Body of pancreas (tissue), 4 donors: ENCODE results near the gene BTBD18. TPM values are rescaled to one million over a fixed set of nuclear protein-coding genes. Genes with fewer than 3 reads are reported as not detected.

ENCODE experiments used
- ATAC-seq: fragments of 150-250 bp; one replicate; pipeline ENCODE4 v1.9.1; 2016
- DNase-seq, 4 donors: peaks; one replicate each; pipeline ENCODE4 v3.0.0-alpha.2; 2019
- H3K27ac ChIP-seq, 4 donors: fragments of 200-600 bp; sonication (generic); 1 replicate in 3 of 4; 2 replicates in 1 of 4; pipeline versions ENCODE4 v1.5.1 to v1.6.1; 2016 to 2019; ENCODE audit warnings: mild to moderate bottlenecking in 1 of 4, mixed read lengths in 1 of 4, moderate library complexity in 1 of 4
- H3K27me3 ChIP-seq, 2 donors: fragments of 200-600 bp; sonication (generic); one replicate each; pipeline ENCODE4 v1.6.0; 2016; ENCODE audit warnings: mild to moderate bottlenecking in 1 of 2
- H3K36me3 ChIP-seq, 2 donors: fragments of 200-600 bp; sonication (generic); replicated peaks in 1 of 2; 2 replicates each; pipeline ENCODE4 v1.5.1; 2016; ENCODE audit warnings: low read depth in 2 of 2; ENCODE audit not compliant: insufficient read depth in 1 of 2
- H3K4me1 ChIP-seq: fragments of 200-600 bp; sonication (generic); one replicate; pipeline ENCODE4 v1.6.0; 2016
- H3K4me3 ChIP-seq, 2 donors: fragments of 200-600 bp; sonication (generic); 1 replicate in 1 of 2; 2 replicates in 1 of 2; pipeline ENCODE4 v1.5.1; 2016 to 2019
- H3K9me3 ChIP-seq, 3 donors: fragments of 200-600 bp; sonication (generic); 1 replicate in 2 of 3; 2 replicates in 1 of 3; pipeline ENCODE4 v1.5.1; 2016
- POLR2A ChIP-seq, 3 donors: fragments of 450-650 bp; IDR thresholded peaks; one replicate each; pipeline ENCODE4 v1.6.1; 2016; ENCODE audit warnings: antibody characterized with exemption in 3 of 3, mild to moderate bottlenecking in 2 of 3
- WGBS, 2 donors: methylation state at CpG; one replicate each; pipeline ENCODE4 v1.1.5; 2017; 5-methylcytosine and 5-hydroxymethylcytosine counted together
- intact Hi-C: fragments of 100-400 bp; cut with DNase I; formaldehyde crosslinking; loops from one replicate; pipeline ENCODE4 v1.15.1; 2023
- total RNA-seq, 2 donors: library from RNA; depleted of rRNA; stranded (reverse); fragments of >200 nt; gene quantifications; one replicate each; pipeline ENCODE4 v1.1.0, GENCODE V29; 2016
- TF ChIP-seq, protein P1 (sequence below), 7 experiments: fragments of 450-650 bp in 4 of 7; fragments of 200-600 bp in 3 of 7; sonication (generic) in 3 of 7; IDR thresholded peaks; one replicate each; pipeline ENCODE4 v1.5.1; 2016 to 2019; ENCODE audit warnings: antibody characterized with exemption in 7 of 7

BTBD18 gene
- total RNA-seq, 2 donors from 2014 or later: not detected

- no peaks in the 10 kb centered on the region for H3K36me3 ChIP-seq
- DNase-seq (no peak), ATAC-seq (no peak)
- no peaks in the 10 kb centered on the region for H3K9me3 ChIP-seq
- intact Hi-C loops: no loop called here
- peak overlapping the region; percentile 3 to 41 for H3K4me3 ChIP-seq
- 6 to 21% methylated on average over 4 of the region's 4 CpGs for WGBS, 2 donors
- peaks cover 48% of the 10 kb centered on the region for H3K4me1 ChIP-seq
- H3K27ac ChIP-seq: peak overlapping the region in 3 of 4 donors; percentile 95 to 97 (median 96)
- no peaks in the 10 kb centered on the region for H3K27me3 ChIP-seq
- TF ChIP-seq, protein P1, sequence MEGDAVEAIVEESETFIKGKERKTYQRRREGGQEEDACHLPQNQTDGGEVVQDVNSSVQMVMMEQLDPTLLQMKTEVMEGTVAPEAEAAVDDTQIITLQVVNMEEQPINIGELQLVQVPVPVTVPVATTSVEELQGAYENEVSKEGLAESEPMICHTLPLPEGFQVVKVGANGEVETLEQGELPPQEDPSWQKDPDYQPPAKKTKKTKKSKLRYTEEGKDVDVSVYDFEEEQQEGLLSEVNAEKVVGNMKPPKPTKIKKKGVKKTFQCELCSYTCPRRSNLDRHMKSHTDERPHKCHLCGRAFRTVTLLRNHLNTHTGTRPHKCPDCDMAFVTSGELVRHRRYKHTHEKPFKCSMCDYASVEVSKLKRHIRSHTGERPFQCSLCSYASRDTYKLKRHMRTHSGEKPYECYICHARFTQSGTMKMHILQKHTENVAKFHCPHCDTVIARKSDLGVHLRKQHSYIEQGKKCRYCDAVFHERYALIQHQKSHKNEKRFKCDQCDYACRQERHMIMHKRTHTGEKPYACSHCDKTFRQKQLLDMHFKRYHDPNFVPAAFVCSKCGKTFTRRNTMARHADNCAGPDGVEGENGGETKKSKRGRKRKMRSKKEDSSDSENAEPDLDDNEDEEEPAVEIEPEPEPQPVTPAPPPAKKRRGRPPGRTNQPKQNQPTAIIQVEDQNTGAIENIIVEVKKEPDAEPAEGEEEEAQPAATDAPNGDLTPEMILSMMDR (IDR thresholded peaks at IDR 0.05): no peak
- TF ChIP-seq POLR2A (IDR thresholded peaks at IDR 0.05): no peak
These were observed 12.4 kb upstream of the BTBD18 start for GRCh38 chr11:57764021-57764420.

DNA sequence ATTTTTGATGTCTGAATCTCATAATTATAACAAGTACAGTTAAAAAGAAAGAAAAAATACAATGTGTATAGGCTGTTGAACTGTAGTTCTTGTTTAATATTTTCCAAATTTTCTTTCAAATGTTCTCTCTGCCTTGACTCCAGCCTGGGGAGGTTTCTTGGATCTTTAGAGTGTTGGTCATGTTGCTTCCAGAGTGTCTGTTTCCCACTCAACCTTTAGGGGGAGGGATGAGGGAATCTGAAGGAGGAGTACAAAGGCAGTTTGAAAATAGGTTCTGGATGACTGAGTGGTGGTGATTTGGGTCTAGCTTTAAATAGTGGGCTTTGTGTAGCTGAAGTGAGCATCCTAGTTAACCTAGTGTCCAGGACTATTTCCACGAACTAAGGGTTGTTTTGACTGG lies 11.9 kb upstream of the BTBD18 start:
- 0 to 3% methylated on average over 1 of the region's 1 CpG for WGBS, 2 donors
- no peak for DNase-seq
- H3K36me3 ChIP-seq: no peaks in the 10 kb centered on the region
- ATAC-seq: no peak
- peaks cover 45% of the 10 kb centered on the region for H3K4me1 ChIP-seq
- no peaks in the 10 kb centered on the region for H3K9me3 ChIP-seq
- peak overlapping the region in 3 of 4 donors; percentile 95 to 97 (median 96) for H3K27ac ChIP-seq
- intact Hi-C loops: no loop called here
- TF ChIP-seq POLR2A (IDR thresholded peaks at IDR 0.05): no peak
- TF ChIP-seq, protein P1 (IDR thresholded peaks at IDR 0.05): peak in 4 of 7 experiments; percentile 34 to 42 (median 36)
- peak overlapping the region; percentile 3 to 41 for H3K4me3 ChIP-seq
- H3K27me3 ChIP-seq: no peaks in the 10 kb centered on the region

GRCh38 chr11:57762235-57762861 lies 10.7 kb upstream of the BTBD18 start:
- no peak for TF ChIP-seq POLR2A (IDR thresholded peaks at IDR 0.05)
- TF ChIP-seq, protein P1 (IDR thresholded peaks at IDR 0.05): no peak
- peak overlapping the region; percentile 30 to 41 for H3K4me3 ChIP-seq
- no peaks in the 10 kb centered on the region for H3K36me3 ChIP-seq
- WGBS, 2 donors: 1 to 5% methylated on average over 9 of the region's 9 CpGs
- peak; percentile 36 for ATAC-seq
- peak; percentile 35 to 47 (median 36) for DNase-seq
- intact Hi-C loops: no loop called here
- H3K27me3 ChIP-seq: no peaks in the 10 kb centered on the region
- H3K27ac ChIP-seq: peak overlapping the region; percentile 95 to 97 (median 96)
- H3K4me1 ChIP-seq: peaks cover 36% of the 10 kb centered on the region
- no peaks in the 10 kb centered on the region for H3K9me3 ChIP-seq

- ATAC-seq: peak; percentile 100
- intact Hi-C loops: no loop called here
- Histone ChIP-seq H3K27ac (peak within 1 kb of the TSS; percentile 95 to 97 (median 96)), H3K4me1 (peaks cover 31% of the 10 kb centered on the region), H3K9me3 (no peaks in the 10 kb centered on the region), H3K4me3 (peak within 1 kb of the TSS; percentile 30 to 41), H3K27me3 (no peaks in the 10 kb centered on the region), H3K36me3 (no peaks in the 10 kb centered on the region)
- peak; percentile 64 to 94 (median 93) for TF ChIP-seq POLR2A (IDR thresholded peaks at IDR 0.05)
- TF ChIP-seq, protein P1 (IDR thresholded peaks at IDR 0.05): peak in 2 of 7 experiments; percentile 5 to 26
- DNase-seq: peak; percentile 90 to 96 (median 94)
- 1 to 3% methylated on average over 13 of the region's 13 CpGs for WGBS, 2 donors
These were observed 9.9 kb upstream of the BTBD18 start, which contains the start of gene CTNND1 for GRCh38 chr11:57761301-57762234. TSS of gene CTNND1 (plus strand) at chr11:57761802. CDS start at chr11:57791479, 29,677 bp downstream.
